Gastroesophageal sphincter (tissue), 3 donors: ENCODE results near the gene TMEM69.

ENCODE experiments used
- EP300 ChIP-seq: sonication (generic); formaldehyde crosslinking; IDR thresholded peaks from one replicate; pipeline ENCODE4 v1.6.1; 2017; ENCODE audit warnings: antibody characterized with exemption, mild to moderate bottlenecking
- POLR2A ChIP-seq, 2 donors: fragments of 450-650 bp; IDR thresholded peaks; one replicate each; pipeline ENCODE4 v1.6.1; 2017; ENCODE audit warnings: antibody characterized with exemption in 2 of 2, mild to moderate bottlenecking in 2 of 2, moderate library complexity in 1 of 2
- TF ChIP-seq, protein P1 (sequence below), 4 experiments: fragments of 200-600 bp in 2 of 4; fragments of 450-650 bp in 2 of 4; sonication (generic) in 1 of 4; IDR thresholded peaks; one replicate each; pipeline ENCODE4 v1.5.1; 2017 to 2019; ENCODE audit warnings: antibody characterized with exemption in 4 of 4, mild to moderate bottlenecking in 2 of 4, moderate library complexity in 2 of 4

DNA sequence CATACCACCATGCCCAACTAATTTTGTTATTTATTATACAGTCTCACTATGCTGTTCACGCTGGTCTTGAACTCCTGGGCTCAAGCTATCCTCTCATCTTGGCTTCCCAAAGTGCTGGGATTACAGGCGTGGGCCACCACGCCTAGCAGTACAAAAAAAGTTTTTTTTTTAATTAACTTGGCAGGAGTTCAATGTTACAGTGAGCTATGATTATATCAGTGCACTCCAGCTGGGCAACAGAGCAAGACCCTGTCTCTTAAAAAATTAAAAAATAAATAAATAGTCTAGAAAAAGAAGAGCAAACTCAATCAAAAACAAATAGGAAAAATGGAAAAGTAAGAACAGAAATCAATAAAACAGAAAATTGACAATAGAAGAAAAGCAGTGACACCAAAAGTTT lies 25.7 kb downstream of the TMEM69 start:
- TF ChIP-seq, protein P1, sequence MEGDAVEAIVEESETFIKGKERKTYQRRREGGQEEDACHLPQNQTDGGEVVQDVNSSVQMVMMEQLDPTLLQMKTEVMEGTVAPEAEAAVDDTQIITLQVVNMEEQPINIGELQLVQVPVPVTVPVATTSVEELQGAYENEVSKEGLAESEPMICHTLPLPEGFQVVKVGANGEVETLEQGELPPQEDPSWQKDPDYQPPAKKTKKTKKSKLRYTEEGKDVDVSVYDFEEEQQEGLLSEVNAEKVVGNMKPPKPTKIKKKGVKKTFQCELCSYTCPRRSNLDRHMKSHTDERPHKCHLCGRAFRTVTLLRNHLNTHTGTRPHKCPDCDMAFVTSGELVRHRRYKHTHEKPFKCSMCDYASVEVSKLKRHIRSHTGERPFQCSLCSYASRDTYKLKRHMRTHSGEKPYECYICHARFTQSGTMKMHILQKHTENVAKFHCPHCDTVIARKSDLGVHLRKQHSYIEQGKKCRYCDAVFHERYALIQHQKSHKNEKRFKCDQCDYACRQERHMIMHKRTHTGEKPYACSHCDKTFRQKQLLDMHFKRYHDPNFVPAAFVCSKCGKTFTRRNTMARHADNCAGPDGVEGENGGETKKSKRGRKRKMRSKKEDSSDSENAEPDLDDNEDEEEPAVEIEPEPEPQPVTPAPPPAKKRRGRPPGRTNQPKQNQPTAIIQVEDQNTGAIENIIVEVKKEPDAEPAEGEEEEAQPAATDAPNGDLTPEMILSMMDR (IDR thresholded peaks at IDR 0.05) = no peak
- TF ChIP-seq POLR2A (IDR thresholded peaks at IDR 0.05) = no peak
- TF ChIP-seq EP300 = no peak
